Skin of body (tissue), 2 donors: ENCODE measurements around the gene EXOSC3. TPM values are rescaled to one million over a fixed set of nuclear protein-coding genes. Genes with fewer than 3 reads are reported as not detected.
"Not testable (repeated sequence)": the region's sequence is repeated elsewhere in the genome, so short reads cannot be mapped to it uniquely, and the experiment has no call there.

Experiments
- DNase-seq: peaks from one replicate; lab custom pipeline; 2025; lab: John Stamatoyannopoulos, UW
- total RNA-seq: library from RNA; depleted of rRNA; stranded (reverse); fragments of >200 nt; gene quantifications from one replicate; pipeline ENCODE4 v1.2.3, GENCODE V29; 2014

Gene EXOSC3
- total RNA-seq, 1 donor from 2014 or later: 25.4 TPM

DNA sequence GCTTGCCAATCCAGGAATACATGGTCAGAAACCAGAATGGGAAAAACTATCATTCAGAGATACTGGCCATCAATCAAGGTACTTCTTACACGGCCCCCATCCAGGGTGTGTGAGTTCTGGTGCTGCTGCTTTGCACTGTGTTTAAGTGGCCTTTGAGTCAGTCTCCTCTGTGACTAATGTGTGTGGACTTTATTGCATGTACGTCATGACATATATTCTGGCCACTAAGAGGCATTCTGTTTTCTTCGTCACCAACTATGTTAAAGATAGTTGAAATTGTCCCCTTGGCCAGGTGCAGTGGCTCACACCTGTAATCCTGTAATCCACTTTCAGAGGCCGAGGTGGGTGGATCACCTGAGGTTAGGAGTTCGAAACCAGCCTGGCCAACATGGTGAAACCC is 8.5 kb downstream of the EXOSC3 start:
- no peak for DNase-seq

- no peak for DNase-seq
Measured at GRCh38 chr9:37775216-37775919, 9.5 kb downstream of the EXOSC3 start.

DNA sequence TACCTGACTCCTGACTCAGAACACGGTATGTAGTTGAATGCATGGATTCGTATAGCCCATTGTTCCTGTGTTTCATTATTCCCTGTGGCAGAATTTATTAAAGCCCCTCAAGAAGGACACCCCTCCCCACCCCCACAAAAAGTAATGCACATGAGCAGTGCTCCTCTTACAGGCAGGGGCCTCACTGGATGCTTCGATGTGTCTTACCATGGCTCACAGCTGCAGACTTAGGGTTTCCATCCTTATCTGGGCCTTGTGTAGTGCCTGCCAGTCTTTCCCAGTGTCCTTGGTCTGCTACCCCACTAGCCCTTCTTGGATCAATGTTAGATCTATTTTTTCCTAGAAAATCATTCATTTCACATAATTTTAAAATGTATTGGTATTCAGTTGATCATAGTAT is 14.9 kb downstream of the EXOSC3 start:
- DNase-seq: no peak

DNA sequence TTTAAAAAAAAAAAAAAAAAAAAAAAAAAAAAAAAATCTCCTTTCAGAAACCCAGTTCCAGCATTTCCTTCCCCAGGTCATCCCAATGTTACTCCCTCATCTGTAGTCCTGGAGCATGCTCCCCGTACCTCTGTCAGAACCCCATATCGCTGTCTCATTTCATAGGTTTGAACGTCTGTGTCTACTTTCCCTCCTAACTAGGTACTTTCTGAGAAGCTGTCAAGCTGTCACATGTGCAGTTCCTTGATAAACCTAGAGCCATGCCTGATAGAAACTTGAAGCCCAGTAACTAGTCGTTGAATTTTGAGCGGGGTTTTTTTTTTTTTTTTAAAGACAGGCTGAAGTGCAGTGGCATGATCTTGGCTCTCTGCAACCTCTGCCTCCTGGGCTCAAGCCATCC is 15.6 kb downstream of the EXOSC3 start:
- no peak for DNase-seq

GRCh38 chr9:37765263-37765662 is 19.6 kb downstream of the EXOSC3 start:
- DNase-seq: not testable (repeated sequence)

GRCh38 chr9:37761511-37761910 is 23.4 kb downstream of the EXOSC3 start:
- DNase-seq: no peak

- DNase-seq: no peak
Measured at GRCh38 chr9:37760416-37761161, 24.3 kb downstream of the EXOSC3 start.

DNA sequence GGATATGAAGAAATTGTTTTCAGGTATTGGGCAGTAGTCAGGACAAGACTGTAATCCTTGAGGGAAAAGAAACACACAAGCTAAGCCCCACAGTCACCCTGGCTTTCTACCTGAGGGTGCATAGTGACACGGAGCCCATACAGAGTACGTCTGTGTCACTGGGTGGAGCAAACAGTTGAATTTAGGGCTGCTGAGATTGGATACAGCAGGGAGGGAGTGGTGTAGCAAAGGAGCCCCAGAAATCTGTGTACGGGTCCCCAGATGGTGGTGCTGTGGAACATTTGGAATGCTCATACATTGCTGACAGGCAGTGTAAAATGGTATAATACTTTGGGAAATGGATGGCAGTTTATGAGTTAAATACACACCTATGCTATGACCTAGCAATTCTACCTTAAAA is 26.1 kb downstream of the EXOSC3 start:
- DNase-seq: no peak

GRCh38 chr9:37753489-37754190 is 31.2 kb downstream of the EXOSC3 start, which contains the start of gene TRMT10B:
TRMT10B (plus strand) TSS chr9:37753805; CDS start chr9:37761932, 8,127 bp downstream.
- DNase-seq: peak; percentile 32

GRCh38 chr9:37752642-37753488 is 32.0 kb downstream of the EXOSC3 start:
- DNase-seq: no peak

- not testable (repeated sequence) for DNase-seq
Measured at GRCh38 chr9:37752112-37752511, 32.8 kb downstream of the EXOSC3 start.

DNA sequence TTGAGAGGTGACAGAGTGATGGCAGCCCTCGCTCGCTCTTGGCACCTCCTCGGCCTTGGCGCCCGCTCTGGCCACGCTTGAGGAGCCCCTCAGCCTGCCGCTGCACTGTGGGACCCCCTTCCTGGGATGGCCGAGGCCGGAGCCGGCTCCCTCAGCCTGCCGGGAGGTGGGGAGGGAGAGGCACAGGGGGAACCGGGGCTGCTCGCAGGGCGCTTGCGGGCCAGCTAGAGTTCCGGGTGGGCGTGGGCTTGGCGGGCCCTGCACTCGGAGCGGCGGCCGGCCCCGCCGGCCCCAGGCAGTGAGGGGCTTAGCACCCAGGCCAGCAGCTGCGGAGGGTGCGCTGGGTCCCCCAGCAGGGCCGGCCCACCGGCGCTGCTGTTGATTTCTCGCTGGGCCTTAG is 33.2 kb downstream of the EXOSC3 start:
- DNase-seq: not testable (repeated sequence)

- DNase-seq: no peak
Measured at GRCh38 chr9:37751186-37751585, 33.7 kb downstream of the EXOSC3 start.

DNA sequence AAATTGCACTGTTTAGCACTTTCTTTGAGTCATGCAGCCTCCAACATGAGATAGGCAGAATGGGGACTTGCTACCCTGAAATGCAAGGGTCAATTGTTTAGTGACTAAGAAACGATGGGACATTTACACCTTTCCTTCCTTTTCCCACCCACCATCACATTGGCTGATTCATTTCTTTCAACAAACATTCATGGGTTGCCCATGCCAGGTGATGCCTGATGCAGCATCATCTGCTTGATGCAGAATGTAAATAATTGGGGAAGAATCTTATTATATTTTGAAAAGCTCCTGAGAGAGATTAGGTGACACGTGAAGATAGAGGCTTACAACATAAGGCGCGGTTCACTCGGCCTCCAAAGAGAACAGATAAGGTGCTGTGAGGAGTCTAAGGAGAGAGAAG is 35.7 kb downstream of the EXOSC3 start:
- DNase-seq: no peak

DNA sequence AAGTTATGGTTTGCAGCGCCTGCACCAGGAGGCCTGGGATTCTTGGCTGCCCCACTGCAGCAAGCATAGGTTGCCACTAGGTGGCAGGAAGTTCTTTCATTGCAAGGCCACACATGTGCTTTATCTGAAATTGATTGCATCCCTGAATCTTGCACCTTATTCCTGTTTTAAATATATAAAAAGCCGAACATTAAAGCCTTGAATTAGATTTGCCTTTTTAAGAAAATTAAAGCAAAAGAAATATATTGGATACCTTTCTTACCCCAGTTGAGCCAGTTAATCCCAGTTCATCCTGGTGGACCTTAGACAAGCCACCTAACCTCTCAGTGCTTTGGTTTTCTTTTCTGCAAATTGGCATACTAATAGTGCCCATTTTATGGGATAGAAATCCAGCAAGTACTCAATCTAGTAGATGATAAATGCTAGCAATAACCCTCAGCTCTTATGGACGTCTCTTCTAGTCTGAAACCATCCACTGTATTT is 37.6 kb downstream of the EXOSC3 start:
- DNase-seq: no peak

GRCh38 chr9:37746448-37747270 is 38.2 kb downstream of the EXOSC3 start:
- no peak for DNase-seq

DNA sequence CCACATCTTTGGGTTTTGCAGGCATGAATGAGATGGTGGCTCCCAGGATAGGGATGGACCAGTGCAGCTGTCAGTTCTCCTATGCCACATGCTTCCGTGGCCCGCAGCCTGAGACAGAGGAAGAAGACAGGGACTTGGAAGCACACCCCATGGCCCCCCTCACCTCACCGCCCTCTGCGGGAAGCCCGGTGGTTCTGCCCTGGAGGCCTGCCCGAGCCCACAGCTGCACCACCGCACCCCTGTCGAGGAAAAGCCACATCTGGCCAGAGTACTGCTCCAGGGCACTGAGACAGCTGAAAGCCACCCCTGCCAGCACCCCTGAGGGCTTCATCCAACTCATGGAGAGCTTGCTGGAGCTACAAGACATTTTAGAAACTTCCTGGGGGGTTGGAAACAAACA is 38.9 kb downstream of the EXOSC3 start:
- DNase-seq: no peak

DNA sequence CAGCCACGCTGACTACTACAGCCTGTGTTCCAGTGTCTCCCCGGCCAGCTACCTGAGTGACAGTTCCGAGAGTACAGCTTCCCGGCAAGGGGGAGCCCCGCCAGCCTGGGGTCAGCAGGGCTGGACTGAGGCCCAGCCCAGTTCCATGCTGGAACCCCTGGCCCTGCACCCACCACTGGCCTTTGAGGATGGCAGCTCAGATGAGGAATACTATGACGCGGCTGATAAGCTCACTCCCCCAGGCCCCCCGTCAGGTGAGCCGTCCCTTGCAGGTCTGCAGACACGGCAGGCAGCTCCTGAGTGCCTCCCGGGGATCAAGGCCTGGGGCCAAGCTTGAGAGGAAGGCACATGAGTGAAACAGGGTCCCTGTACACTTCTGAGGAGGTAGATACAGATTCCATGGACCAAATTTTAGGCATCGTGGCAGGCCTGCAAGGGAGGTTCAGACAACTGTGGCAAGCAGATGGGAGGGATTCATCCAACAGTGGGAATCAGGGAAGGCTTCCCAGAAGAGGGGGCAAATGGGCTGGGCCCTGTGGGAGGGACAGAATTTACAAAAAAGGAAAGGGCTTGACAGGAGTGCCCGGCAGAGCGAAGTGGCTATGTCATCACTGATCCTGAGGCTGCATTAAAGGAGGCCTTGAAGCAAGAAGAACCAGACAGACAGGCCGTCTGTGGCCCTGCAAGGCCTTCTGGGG is 44.1 kb downstream of the EXOSC3 start:
- DNase-seq: no peak

- no peak for DNase-seq
Measured at GRCh38 chr9:37740128-37740527, 44.7 kb downstream of the EXOSC3 start.

GRCh38 chr9:37739222-37739621 is 45.6 kb downstream of the EXOSC3 start:
- no peak for DNase-seq
